ENCODE results near the gene LRRC2.

- TF ChIP-seq, protein P1, sequence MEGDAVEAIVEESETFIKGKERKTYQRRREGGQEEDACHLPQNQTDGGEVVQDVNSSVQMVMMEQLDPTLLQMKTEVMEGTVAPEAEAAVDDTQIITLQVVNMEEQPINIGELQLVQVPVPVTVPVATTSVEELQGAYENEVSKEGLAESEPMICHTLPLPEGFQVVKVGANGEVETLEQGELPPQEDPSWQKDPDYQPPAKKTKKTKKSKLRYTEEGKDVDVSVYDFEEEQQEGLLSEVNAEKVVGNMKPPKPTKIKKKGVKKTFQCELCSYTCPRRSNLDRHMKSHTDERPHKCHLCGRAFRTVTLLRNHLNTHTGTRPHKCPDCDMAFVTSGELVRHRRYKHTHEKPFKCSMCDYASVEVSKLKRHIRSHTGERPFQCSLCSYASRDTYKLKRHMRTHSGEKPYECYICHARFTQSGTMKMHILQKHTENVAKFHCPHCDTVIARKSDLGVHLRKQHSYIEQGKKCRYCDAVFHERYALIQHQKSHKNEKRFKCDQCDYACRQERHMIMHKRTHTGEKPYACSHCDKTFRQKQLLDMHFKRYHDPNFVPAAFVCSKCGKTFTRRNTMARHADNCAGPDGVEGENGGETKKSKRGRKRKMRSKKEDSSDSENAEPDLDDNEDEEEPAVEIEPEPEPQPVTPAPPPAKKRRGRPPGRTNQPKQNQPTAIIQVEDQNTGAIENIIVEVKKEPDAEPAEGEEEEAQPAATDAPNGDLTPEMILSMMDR (IDR thresholded peaks at IDR 0.05) = no peak
- TF ChIP-seq POLR2A (IDR thresholded peaks at IDR 0.05) = no peak
These were observed 73.1 kb downstream of the LRRC2 start for GRCh38 chr3:46492890-46493547.
